Upper lobe of right lung (tissue), 1 donor: ENCODE data around the gene ANKS1B. TPM values are rescaled to one million over a fixed set of nuclear protein-coding genes. Genes with fewer than 3 reads are reported as not detected.
A peak's percentile ranks its signal among the peaks of the same experiment; 100 is the strongest.

ENCODE experiments used
- ATAC-seq: fragments of 200-7000 bp; cut with Tn5 transposase; one replicate; pipeline ENCODE4 v1.9.1; 2020; ENCODE audit warnings: mild to moderate bottlenecking, moderate library complexity
- DNase-seq: peaks from one replicate; pipeline ENCODE4 v3.0.0-alpha.2; 2020
- H3K27ac ChIP-seq: fragments of 200-600 bp; one replicate; pipeline ENCODE4 v1.8.0; 2022
- H3K27me3 ChIP-seq: fragments of 200-600 bp; one replicate; pipeline ENCODE4 v1.8.0; 2022; ENCODE audit warnings: mild to moderate bottlenecking
- H3K36me3 ChIP-seq: fragments of 200-600 bp; one replicate; pipeline ENCODE4 v1.8.0; 2022
- H3K4me1 ChIP-seq: fragments of 200-600 bp; one replicate; pipeline ENCODE4 v1.8.0; 2022
- H3K4me3 ChIP-seq: fragments of 200-600 bp; one replicate; pipeline ENCODE4 v1.8.0; 2022; ENCODE audit warnings: mild to moderate bottlenecking
- H3K9me3 ChIP-seq: fragments of 200-600 bp; one replicate; pipeline ENCODE4 v1.8.0; 2022
- intact Hi-C: fragments of 100-400 bp; cut with DNase I; formaldehyde crosslinking; loops from one replicate; pipeline ENCODE4 v1.11.0; 2022
- total RNA-seq: library from RNA; stranded (reverse); fragmentation: NEBNext Ultra II Directional; extraction: Animal tissue kit (Norgen Biotek cat#: 25700); gene quantifications from one replicate; pipeline ENCODE4 v1.2.1, GENCODE V29; 2021
- TF ChIP-seq, protein P1 (sequence below): fragments of 200-600 bp; IDR thresholded peaks from one replicate; pipeline ENCODE4 v1.8.0; 2022; ENCODE audit warnings: antibody characterized with exemption
- donor health status: DM: no; HTN: yes; CAD: no; lungs with severe emphysema.

ANKS1B gene
- total RNA-seq, 1 donor from 2014 or later = 5.3 TPM

DNA sequence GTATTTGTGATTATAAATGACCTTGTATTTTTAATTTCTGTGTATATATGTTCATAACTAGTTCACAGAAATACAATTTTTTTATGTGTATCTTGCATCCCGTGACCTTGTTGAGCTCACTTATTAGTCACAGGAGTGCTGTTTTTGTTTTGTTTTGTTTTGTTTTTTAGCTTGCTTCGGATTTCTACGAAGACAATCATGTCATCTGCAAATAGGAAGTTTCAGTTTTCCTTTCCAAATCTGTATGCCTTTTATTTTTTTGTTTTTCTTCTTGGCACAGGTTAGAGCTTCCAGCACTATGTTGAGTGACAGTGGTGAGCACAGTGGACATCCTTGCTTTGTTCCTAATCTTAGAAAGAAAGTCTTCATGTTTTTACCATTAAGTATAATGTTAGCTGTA is 566.4 kb downstream of the ANKS1B start:
- Histone ChIP-seq H3K27ac (no peak overlapping the region), H3K27me3 (no peaks in the 10 kb centered on the region), H3K9me3 (peaks cover 10% of the 10 kb centered on the region), H3K36me3 (no peaks in the 10 kb centered on the region), H3K4me1 (no peaks in the 10 kb centered on the region), H3K4me3 (no peak overlapping the region)
- TF ChIP-seq, protein P1, sequence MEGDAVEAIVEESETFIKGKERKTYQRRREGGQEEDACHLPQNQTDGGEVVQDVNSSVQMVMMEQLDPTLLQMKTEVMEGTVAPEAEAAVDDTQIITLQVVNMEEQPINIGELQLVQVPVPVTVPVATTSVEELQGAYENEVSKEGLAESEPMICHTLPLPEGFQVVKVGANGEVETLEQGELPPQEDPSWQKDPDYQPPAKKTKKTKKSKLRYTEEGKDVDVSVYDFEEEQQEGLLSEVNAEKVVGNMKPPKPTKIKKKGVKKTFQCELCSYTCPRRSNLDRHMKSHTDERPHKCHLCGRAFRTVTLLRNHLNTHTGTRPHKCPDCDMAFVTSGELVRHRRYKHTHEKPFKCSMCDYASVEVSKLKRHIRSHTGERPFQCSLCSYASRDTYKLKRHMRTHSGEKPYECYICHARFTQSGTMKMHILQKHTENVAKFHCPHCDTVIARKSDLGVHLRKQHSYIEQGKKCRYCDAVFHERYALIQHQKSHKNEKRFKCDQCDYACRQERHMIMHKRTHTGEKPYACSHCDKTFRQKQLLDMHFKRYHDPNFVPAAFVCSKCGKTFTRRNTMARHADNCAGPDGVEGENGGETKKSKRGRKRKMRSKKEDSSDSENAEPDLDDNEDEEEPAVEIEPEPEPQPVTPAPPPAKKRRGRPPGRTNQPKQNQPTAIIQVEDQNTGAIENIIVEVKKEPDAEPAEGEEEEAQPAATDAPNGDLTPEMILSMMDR = no peak
- no peak for DNase-seq
- intact Hi-C loops = no loop called here
- no peak for ATAC-seq

DNA sequence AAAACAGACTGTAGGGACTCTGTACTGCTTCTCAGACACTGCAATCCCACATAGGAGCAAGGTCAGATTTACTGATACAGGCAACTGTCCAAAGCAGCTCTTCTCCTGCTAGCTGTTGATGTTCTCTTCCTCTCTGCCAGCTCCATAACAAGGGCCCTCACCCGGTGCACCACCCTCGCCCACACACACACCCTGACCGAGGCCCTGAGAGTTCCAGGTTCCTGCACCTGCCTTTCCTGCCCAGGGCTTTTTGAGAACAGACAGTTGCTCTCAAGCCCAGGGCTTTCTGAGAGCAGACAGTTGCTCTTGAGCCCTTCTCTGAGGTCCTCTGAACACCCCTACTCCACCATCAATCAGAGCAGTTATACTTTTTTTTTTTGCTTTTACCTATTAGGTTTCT is 571.0 kb downstream of the ANKS1B start:
- intact Hi-C loops = no loop called here
- DNase-seq (no peak), ATAC-seq (peak; percentile 23)
- Histone ChIP-seq H3K27me3 (no peaks in the 10 kb centered on the region), H3K27ac (no peak overlapping the region), H3K9me3 (peaks cover 10% of the 10 kb centered on the region), H3K4me3 (no peak overlapping the region), H3K4me1 (no peaks in the 10 kb centered on the region), H3K36me3 (no peaks in the 10 kb centered on the region)
- TF ChIP-seq, protein P1 = no peak

DNA sequence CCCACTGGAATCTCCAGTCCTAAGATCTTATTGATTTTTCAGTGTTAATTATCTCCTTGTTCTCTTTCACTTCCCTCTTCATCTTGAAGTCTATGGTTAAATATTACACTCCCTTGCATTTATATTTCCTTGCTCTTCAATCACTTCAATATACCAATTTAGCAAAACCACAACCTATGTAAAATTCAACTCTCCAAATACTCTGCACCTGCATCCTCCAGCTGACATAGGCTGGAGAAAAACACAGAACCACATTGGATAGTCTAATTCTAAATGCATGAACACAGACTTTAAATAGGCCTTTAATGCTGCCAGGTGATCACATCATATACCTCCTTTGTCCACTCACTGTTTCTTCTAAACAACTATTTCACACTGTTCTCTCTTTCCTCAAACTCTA is 591.0 kb downstream of the ANKS1B start:
- DNase-seq (no peak), ATAC-seq (no peak)
- Histone ChIP-seq H3K27ac (no peak overlapping the region), H3K27me3 (no peaks in the 10 kb centered on the region), H3K9me3 (no peaks in the 10 kb centered on the region), H3K36me3 (no peaks in the 10 kb centered on the region), H3K4me1 (no peaks in the 10 kb centered on the region), H3K4me3 (no peak overlapping the region)
- TF ChIP-seq, protein P1 = no peak
- intact Hi-C loops = no loop called here

DNA sequence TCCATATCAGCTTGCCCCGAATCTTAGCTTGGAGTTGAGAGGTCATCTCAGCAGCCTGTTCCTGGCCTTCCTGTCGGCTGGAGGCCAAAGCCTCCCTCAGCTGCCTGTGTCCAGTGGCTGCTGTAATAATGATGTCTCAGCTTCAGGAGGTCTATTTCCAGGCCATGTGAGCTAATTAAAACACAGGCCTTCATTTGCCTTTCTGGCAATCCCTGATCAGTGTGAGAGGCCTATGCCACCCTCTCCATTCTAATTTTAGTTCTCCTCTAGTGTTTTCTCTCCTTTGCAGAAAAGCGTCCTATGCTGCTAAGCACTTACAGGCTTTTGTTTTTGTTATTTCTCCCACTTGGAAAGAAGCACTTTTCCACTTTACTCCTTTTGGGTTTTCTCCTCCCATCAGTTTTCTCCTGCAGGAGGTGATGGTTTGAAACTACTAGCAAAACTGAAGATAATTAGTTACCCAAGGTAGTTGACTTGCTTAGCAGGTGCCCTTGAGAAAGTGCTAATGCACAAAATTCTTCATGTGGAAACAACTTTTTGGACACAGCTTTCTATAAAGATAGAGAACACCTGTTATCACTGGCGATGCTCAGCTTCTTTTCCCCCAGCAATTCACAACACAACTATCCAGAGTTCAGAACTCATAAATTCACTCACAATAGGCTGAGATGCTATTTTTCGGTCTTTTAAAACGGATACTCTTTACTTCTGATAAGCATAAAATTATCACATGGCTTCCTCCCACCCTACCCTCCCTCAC is 592.5 kb downstream of the ANKS1B start:
- Histone ChIP-seq H3K9me3 (no peaks in the 10 kb centered on the region), H3K27me3 (no peaks in the 10 kb centered on the region), H3K4me1 (no peaks in the 10 kb centered on the region), H3K36me3 (no peaks in the 10 kb centered on the region), H3K27ac (no peak overlapping the region), H3K4me3 (no peak overlapping the region)
- DNase-seq (no peak), ATAC-seq (no peak)
- intact Hi-C loops = no loop called here
- TF ChIP-seq, protein P1 = no peak

- no peaks in the 10 kb centered on the region for H3K4me1 ChIP-seq
- H3K9me3 ChIP-seq = no peaks in the 10 kb centered on the region
- TF ChIP-seq, protein P1 = no peak
- H3K4me3 ChIP-seq = no peak overlapping the region
- H3K27ac ChIP-seq = no peak overlapping the region
- no peaks in the 10 kb centered on the region for H3K36me3 ChIP-seq
- intact Hi-C loops = no loop called here
- no peaks in the 10 kb centered on the region for H3K27me3 ChIP-seq
- ATAC-seq = peak; percentile 31
- DNase-seq = no peak
Observed at GRCh38 chr12:99390707-99391106, 594.0 kb downstream of the ANKS1B start.
